Stimulated activated CD4-positive, alpha-beta T cell treated with anti-CD3 and anti-CD28 coated beads, Interleukin-15, amount 100 ng/mL, for 24 hours (primary cell): ENCODE data around the gene NPEPPS.
A peak's percentile ranks its signal among the peaks of the same experiment; 100 is the strongest.

Experiments used
- DNase-seq: peaks from one replicate; pipeline ENCODE4 v3.0.0-alpha.2; 2020

Gene NPEPPS

DNA sequence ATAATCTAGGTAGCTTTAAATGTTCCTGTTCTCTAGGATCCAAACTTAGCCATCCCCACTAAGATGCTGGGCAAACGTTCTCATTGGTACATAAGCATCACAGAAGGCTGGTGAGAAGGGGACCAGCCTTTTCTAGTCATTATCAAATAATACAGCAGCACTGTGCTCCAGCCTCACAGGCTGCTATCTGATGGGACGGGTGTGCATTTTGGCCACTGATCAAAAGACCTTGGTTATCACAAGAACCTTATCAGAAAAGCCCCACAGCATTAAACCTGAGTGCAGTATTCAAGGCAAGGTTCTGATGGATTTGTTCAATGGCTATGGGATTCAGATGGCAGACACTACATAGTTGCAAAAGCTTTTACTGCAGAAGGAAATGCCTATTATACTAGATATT is 99.7 kb downstream of the NPEPPS start:
- DNase-seq: no peak

DNA sequence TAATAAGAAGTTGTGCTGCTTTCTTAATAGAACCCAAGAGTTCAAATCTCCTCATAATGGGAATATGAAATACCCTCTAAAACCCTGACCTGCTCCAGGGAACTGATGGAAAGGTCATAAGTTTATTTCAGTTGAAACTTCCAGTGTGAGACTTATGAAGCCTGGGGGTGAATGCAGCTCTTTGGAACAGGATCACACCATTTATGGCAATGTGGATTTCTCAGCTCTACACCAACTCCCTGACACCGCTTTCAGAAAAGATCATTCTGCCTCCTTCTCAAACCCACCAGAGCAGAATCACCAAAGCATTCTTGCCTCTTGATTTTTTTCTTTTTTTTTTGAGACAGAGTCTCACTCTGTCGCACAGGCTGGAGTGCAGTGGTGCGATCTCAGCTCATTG is 102.1 kb downstream of the NPEPPS start:
- no peak for DNase-seq

DNA sequence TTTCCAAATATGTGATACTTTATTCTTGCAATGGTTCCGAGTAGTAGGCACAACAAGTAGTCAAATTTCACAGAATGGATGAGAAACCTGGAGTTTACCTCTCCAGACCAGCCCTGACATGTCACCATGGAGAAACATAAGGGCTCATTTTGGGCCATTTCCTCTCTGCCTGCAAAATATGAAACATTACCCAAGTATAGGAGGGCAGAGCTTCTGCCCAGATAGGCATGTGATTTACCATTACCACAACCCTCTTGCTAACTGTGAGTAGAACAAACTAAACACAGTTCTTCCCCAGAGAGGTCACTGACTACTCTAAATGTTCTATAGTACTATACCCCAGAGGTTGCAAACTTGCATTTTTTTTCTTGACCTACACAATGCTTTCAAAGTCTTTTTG is 103.1 kb downstream of the NPEPPS start:
- no peak for DNase-seq

DNA sequence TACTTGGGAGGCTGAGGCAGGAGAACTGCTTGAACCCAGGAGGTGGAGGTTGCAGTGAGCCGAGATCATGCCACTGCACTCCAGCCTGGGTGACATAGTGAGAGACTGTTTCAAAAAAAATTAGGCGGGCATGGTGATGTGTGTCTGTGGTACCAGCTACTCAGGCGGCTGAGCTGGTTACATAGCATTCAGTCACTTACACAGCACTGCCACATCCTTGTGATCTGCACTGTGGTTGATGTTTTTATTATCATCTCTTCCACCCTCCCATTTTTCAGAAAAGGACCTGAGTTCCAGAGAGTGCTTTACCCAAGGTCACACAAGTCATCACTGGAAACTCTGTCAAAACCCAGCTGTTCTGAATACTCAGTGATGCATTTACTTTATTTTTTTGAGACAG is 104.0 kb downstream of the NPEPPS start:
- DNase-seq: no peak

DNA sequence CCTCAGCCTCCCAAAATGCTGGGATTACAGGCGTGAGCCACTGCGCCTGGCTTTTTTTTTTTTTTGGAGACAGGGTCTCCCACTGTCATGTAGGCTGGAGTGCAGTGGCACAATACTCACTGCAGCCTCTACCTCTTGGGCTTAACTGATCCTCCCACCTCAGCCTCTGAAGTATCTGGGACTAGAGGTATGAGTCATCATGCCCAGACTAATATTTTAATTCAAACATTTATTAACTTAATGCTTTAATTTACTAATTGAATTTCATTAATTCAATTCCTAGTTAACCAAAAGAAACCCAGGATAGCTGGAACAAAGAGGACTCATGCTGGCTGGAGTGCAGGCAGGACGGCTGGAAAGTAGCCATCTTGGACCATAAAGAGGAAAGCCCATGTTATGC is 104.8 kb downstream of the NPEPPS start:
- DNase-seq: no peak

DNA sequence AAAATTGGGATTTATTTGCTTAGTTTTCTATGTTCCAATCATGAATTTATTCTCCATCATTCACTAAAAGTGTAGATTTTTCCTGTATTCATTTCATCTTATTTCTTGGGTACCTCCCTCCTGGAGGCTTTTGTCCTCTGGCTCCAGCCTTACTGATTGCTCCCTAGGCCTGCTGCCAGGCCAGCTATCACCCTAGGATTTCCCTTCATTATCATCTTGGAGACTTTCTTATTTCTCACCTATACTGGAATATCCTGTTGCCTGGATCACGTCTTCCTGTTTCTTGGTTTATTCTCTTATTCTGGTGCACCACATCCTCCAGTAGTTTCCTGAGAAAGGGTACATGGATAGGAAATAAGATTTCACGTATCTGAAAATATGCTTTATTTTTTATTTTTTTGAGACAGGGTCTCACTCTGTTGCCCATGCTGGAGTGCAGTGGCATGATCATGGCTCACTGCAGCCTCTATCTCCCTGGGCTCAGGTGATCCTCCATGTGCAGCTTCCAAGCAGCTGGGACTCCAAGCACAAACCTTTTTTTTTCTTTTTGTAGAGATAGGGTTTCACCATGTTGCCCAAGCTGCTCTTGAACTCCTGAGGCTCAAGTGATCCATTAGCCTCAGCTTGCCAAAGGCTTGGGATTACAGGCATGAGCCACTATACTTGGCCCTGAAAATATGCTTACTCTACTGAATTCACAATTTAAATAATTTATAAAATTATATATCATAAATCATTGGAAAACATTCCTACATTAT is 105.5 kb downstream of the NPEPPS start:
- DNase-seq: no peak

DNA sequence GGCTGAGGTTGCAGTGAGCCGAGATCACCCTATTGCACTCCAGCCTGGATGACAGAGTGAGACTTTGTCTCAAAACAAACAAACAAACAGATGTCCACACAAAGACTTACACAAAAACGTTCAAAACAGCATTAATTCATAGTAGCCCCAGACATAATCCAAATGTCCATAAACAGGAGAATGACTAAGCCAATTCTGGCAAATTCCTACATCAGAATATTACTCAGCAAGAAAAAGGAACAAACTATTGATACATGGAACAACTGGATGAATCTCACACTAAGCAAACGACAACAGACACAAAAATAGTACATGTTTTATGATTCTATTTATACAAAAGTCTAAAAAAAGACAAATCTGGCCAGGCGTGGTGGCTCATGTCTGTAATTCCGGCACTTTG is 108.0 kb downstream of the NPEPPS start:
- no peak for DNase-seq

DNA sequence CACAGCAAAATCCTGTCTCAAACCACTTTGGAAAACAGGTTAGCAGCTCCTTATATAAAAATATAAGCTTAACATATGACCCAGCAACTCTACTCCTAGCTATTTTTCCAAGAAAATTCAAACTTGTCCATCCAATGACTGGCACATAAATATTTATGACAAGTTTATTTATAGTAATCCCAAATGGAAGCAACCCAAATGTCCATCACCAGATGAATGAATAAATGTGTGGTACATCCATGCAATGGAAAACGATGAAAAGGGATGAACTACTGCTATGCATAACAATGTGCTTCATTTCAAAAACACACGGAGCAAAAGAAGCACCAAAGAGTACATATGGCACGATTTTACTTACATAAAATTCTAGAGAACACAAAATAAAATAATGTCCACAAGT is 109.2 kb downstream of the NPEPPS start:
- DNase-seq: no peak

DNA sequence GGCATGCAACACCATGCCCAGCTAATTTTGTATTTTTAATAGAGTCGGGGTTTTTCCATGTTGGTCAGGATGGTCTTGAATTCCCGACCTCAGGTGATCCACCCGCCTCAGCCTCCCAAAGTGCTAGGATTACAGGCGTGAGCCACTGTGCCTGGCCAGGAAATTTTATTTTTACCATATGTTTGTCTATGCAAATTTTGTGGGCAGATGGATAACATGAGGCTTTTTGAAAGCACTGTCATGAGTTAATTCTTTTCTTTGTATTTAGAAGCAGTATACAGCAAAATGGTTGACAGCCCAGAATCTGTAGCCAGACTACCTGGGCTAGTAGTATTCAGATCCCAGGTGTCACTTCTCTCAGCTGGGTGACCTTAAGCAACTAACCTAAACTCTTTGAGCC is 110.3 kb downstream of the NPEPPS start:
- DNase-seq: no peak

DNA sequence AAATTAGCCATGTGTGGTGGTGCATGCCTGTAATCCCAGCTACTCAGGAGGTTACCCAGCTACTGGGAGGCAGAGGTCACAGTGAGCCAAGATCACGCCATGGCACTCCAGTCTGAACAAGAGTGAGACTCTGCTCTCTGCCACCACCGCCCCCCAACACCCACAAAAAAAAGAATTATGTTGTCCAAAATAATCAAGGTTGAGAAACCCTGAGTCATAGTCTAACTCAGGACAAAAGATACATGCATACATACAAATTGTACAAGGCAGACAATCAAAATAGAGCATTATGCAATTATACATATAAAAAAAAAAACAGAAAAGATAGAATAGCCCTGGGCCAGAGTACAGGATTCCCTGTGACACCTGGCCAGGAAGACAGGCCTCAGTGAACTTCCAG is 112.2 kb downstream of the NPEPPS start:
- DNase-seq: no peak

DNA sequence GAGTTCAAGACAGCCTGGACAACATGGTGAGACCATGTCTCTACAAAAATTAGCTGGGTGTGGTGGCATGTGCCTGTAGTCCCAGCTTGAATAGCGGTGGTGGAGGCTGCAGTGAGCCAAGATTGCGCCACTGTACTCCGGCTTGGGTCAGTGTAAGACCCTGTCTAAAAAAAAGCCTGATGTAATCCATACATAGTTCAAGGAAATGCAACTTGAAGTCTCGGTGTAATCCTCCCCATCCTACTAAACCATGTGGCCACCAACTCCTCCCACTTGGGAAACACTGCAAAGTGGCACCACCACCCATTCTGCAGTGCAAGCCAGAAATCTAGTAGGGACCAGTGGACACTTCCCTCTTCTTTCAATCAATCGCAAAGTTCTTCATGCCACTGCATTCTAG is 113.4 kb downstream of the NPEPPS start:
- no peak for DNase-seq

DNA sequence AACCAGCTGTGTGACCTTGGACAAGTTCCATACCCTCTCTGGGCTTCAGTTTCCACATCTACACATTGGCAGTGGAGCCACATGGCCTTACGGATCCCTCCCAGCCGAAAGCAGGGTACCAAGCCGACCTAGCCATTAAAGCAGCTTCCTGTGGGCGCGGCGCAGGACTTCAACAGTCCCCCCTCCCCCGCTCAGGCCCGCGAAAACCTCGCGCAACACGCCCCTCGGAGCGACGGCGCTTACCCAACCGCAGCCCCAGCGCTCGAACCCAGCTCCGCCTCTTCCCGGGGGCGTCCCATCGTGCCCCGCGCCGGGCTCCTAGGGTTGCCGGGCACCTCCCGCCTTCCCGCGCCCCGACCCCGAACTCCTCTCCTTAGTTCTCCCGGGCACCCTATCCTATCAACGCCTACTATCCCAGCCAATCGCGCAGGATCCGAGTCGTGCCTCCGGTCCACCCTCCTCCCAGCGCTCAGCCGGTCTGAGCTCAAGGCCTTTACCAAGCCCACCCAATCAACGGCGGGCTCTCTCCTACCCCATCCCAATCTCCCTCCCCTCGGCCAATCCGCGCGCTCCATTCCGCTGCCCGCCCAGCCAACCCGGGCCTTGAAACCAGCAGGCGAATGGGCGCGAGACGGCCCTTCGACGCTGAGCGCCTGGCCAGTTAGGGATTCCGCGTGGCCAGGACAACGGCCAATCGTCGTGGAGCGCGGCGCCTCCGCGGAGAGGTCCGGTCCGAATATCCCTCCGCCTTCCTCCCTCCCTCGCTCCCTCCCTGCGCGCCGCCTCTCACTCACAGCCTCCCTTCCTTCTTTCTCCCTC is 118.5 kb downstream of the NPEPPS start, which contains the start of gene KPNB1:
Gene KPNB1, plus strand, starts transcription at position 767 of the 819 bp plus-strand sequence. CDS start 326 bp downstream, outside the sequence.
- DNase-seq: peak; percentile 99

DNA sequence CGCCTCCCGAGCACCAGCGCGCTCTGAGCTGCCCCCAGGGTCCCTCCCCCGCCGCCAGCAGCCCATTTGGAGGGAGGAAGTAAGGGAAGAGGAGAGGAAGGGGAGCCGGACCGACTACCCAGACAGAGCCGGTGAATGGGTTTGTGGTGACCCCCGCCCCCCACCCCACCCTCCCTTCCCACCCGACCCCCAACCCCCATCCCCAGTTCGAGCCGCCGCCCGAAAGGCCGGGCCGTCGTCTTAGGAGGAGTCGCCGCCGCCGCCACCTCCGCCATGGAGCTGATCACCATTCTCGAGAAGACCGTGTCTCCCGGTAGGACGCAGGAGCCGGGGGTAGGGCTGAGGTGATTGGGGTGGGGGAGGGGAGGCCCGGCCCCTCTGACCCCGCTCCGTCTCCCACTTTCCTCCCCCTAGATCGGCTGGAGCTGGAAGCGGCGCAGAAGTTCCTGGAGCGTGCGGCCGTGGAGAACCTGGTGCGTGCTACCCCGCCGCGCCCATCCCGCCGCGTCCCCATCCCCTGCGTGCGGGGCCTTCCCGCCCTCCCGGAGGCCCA is 119.1 kb downstream of the NPEPPS start:
- no peak for DNase-seq

DNA sequence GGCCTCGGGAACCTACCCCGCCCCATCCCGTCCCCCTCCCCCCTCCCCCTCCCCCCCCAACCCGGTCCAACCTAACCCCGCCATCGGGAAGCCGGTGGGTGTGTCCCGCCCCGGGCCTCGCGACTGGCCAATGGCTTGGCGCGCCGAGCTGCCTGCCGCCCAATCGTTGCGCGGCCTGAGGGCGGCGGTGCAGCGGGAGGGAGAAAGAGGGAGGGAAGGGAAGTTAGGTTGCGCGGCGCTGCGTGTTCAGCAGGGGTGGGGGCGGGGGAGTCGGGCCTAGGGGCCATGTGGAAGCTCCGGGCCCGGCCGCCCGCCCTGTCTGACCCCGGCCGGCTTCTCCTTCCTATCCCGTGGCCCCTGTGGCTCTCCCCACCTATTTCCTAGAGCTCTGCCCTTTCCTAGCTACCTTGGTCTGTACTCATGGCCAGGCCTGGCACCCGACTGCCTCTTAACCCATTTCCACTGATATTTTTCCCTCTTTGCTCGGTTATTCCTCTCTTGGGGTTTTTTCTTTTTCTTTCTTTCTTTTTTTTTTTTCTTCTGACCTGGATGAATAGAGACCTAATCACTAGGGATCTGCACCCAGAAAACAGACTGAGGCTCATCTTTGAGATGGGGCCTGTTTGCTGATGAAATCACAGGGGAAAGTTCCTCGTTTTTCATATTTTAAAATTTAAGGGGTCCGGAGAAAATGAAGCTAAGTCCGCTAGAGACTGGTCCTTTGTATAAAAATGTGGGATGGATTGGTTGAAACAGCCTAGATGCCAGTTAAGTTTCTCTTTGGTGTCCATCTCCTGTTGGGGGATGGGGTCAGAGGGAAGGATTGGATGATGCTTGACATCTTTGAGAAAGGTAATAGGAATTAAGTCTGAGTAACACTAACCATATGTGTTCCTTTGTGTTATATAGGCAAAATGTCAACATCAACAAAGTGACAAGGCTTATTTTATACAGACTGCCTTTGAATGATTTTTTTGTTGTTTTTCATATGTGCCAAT is 119.9 kb downstream of the NPEPPS start:
- peak; percentile 98 for DNase-seq

DNA sequence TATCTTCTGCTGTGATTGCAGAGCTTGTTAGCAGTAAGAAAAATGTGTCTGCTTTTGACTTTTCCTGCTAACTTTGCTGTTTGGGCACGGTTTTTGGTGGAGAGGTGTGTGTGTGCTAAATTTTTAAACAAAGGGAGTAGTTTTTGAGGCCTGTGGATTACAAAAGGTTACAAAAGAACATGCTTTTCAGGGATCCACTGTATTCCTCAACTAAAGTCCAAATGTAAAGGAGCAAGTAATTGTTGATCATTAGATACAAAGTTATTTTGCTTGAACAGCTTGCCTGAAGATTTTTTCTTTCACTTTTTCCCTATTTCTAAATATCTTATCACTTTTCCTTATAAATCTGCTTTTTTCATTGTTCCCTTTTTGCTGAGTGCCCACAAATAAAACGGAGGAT is 120.8 kb downstream of the NPEPPS start:
- no peak for DNase-seq

DNA sequence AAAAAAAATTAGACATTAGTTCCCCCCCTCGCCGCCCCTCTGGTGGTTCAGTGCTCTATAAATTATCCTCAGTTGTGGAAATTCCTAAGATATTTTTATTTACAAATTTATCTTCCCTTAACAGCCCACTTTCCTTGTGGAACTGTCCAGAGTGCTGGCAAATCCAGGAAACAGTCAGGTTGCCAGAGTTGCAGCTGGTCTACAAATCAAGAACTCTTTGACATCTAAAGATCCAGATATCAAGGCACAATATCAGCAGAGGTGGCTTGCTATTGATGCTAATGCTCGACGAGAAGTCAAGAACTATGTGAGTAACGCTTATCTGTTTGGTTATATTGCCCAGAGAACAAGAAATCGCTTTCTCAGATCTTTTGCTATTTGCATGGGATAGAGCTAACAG is 121.7 kb downstream of the NPEPPS start:
- DNase-seq: no peak

DNA sequence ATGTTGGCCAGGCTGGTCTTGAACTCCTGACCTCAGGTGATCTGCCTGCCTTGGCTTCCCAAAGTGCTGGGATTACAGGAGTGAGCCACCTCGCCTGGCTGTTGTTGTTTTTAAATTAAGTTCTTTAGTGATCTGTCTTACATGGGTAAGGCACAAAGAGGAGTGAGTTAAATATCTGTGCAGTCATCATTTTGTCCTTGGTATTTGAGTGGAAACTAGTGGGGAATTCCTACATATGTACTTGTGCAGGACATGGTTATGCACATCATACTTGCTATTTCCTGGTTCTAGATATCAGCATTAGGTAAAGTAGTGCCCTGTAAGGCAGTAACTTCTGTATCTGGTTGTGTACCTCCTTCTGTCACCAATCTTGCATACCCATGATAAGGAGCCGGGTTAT is 122.5 kb downstream of the NPEPPS start:
- no peak for DNase-seq

DNA sequence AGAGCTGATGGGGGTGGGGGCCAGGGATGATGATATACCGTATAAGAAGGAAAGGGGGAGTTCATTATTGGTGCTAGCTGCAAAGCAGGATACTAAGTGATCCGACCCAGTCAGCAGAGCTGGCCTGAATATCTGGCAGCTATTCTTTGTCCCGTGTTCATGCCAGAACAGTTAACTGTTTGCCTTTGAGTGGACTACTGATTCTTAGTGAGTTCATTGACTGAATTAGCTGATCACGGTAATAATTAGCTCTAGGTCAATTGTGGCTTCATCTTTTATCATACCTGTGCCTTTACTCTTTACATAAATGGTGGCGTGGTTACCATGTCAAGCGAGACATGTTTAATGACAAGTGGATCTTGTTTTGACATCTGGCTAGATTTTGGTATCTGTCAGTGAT is 124.1 kb downstream of the NPEPPS start:
- DNase-seq: no peak

DNA sequence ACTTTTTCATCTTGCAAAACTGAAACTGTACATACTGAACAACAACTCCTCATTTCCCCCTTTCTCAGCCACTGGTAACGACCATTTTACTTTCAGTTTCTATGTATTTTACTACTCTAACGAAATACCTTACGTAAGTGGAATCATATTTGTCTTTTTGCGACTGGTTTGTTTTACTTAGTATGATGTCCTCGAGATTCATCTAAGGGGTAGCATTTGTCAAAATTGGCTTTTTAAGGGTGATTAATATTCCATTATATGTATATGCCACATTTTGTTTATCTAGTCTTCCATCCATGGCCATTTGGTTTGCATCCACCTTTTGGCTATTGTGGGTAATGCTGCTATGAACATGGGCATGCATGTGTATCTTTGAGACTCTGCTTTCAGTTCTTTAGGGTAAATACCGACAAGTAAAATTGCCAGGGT is 129.2 kb downstream of the NPEPPS start:
- DNase-seq: no peak

DNA sequence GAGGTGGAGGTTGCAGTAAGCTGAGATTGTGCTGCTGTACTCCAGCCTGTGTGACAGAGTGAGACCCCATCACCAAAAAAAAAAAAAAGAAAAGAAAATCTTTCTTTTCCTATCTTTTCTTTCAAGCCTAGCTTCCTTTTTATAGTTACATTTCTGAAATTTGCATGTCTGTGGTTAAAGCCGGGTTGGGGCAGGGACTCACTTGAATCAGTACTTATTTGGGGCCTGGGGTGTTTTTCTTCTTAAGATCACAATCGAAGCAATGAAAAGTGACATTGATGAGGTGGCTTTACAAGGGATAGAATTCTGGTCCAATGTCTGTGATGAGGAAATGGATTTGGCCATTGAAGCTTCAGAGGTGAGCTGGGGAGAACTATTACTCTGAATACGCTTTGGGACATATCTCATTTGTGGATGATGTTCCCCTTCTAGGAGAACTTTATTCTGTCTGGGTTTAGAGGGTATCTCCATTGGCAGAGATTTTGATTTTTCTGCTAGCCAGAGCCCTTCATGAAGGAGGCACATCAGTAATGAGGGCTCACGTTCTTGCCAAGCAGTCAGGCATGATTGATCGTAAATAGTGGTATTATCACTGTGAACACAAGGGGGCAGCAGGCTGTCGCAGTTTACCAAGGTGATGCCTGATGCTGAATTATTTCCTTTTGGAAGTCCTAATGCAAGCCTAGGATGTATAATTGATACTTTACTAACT is 133.2 kb downstream of the NPEPPS start:
- DNase-seq: peak; percentile 66

DNA sequence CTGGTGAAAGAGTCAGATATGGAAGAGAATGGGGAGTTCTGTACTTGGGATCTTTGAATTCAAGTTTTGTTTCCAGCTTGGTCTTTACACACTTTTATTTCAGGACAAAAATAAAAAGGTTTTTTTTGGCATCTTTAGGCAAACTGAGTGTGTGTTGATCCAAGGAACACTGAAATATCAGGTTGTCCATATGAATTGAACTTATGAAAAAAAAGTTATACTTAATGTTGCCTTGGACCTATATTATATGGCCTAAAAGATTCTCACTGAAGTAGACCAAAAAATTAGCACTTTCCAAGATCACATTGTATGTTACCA is 133.7 kb downstream of the NPEPPS start:
- no peak for DNase-seq

DNA sequence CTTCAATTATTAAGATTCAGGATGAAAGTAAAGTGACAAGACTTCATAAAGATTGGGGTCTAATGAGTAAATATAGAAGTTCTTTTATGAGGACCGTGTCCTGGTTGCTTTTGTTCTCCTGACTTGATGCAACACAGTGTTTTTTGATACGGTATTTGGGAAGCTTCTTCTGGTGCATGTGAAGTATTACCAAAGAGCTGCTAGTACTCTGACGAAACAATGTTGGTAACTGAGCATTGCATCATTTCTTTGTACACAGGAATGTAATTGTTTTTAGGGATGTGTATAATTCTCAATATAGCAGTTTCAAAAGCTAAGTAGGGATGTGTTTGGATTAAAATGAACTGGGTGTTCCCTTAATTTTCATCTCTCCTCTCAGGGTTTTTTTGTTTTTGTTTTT is 134.7 kb downstream of the NPEPPS start:
- DNase-seq: no peak
